Karpas-422 (cell line): ENCODE results near the gene MOB2. TPM values are rescaled to one million over a fixed set of nuclear protein-coding genes. Genes with fewer than 3 reads are reported as not detected.

ENCODE experiments used
- DNase-seq: peaks from one replicate; pipeline ENCODE4 v3.0.0-alpha.2; 2015
- H2AFZ ChIP-seq: fragments of 200-600 bp; sonication (generic); 2 replicates; pipeline ENCODE4 v1.6.1; 2014; ENCODE audit warnings: antibody characterized with exemption, low read length, mixed read lengths
- H3K27ac ChIP-seq: fragments of 200-600 bp; sonication (generic); 2 replicates; pipeline ENCODE4 v1.5.1; 2014; ENCODE audit warnings: mild to moderate bottlenecking, low read length, moderate library complexity
- H3K27me3 ChIP-seq: fragments of 200-600 bp; sonication (generic); 2 replicates; pipeline ENCODE4 v1.6.1; 2014; ENCODE audit warnings: low read length, mixed read lengths
- H3K36me3 ChIP-seq: fragments of 200-600 bp; sonication (generic); 2 replicates; pipeline ENCODE4 v1.6.1; 2014; ENCODE audit warnings: low read length, mixed read lengths; ENCODE audit not compliant: insufficient read depth
- H3K4me1 ChIP-seq: fragments of 200-600 bp; sonication (generic); 2 replicates; pipeline ENCODE4 v1.6.1; 2014; ENCODE audit warnings: mild to moderate bottlenecking, low read length, mixed read lengths
- H3K4me2 ChIP-seq: fragments of 200-600 bp; sonication (generic); 2 replicates; pipeline ENCODE4 v1.6.1; 2014; ENCODE audit warnings: low read length, low read depth, mild to moderate bottlenecking; ENCODE audit not compliant: poor library complexity, severe bottlenecking
- H3K4me3 ChIP-seq: fragments of 200-600 bp; sonication (generic); 2 replicates; pipeline ENCODE4 v1.5.1; 2014; ENCODE audit warnings: mild to moderate bottlenecking, antibody characterized with exemption, low read length, mixed read lengths
- H3K79me2 ChIP-seq: fragments of 200-600 bp; sonication (generic); 2 replicates; pipeline ENCODE4 v1.6.1; 2014; ENCODE audit warnings: mild to moderate bottlenecking, low read length, mixed read lengths
- H3K9ac ChIP-seq: fragments of 200-600 bp; sonication (generic); 2 replicates; pipeline ENCODE4 v1.6.0; 2014; ENCODE audit warnings: low read length
- H3K9me2 ChIP-seq: fragments of 200-600 bp; sonication (generic), shearing (Covaris generic); replicated peaks from 2 replicates; pipeline ENCODE4 v1.6.0; 2014; ENCODE audit warnings: mild to moderate bottlenecking, low read length, moderate library complexity; ENCODE audit not compliant: insufficient read depth
- H3K9me3 ChIP-seq: fragments of 300-700, 200-600 bp; sonication (generic); 2 replicates; pipeline ENCODE4 v1.6.1; 2014; ENCODE audit warnings: low read length, mixed read lengths
- H4K20me1 ChIP-seq: fragments of 200-600 bp; sonication (generic); 2 replicates; pipeline ENCODE4 v1.6.1; 2014; ENCODE audit warnings: mild to moderate bottlenecking, antibody characterized with exemption, low read length, low read depth; ENCODE audit not compliant: insufficient read depth
- total RNA-seq: library from RNA; depleted of rRNA; stranded (reverse); fragments of >200 nt; shearing (Covaris generic); gene quantifications from 2 replicates; pipeline ENCODE4 v1.2.3, GENCODE V29; 2014; ENCODE audit warnings: low replicate concordance

The MOB2 gene
- total RNA-seq, 1 experiment from 2014 or later = 8.8 TPM

GRCh38 chr11:1530686-1531448, 44.3 kb upstream of the MOB2 start:
- H3K27me3 ChIP-seq = no peaks in the 10 kb centered on the region
- H3K9me2 ChIP-seq = no peaks in the 10 kb centered on the region
- no peak overlapping the region for H3K4me2 ChIP-seq
- no peak overlapping the region for H2AFZ ChIP-seq
- peaks cover 54% of the 10 kb centered on the region; the same call in 1 of the 2 replicates for H4K20me1 ChIP-seq
- no peak overlapping the region for H3K9ac ChIP-seq
- DNase-seq = no peak
- no peaks in the 10 kb centered on the region for H3K79me2 ChIP-seq
- H3K4me3 ChIP-seq = no peak overlapping the region
- H3K27ac ChIP-seq = no peak overlapping the region
- no peaks in the 10 kb centered on the region for H3K36me3 ChIP-seq
- no peaks in the 10 kb centered on the region for H3K9me3 ChIP-seq
- no peaks in the 10 kb centered on the region for H3K4me1 ChIP-seq

GRCh38 chr11:1529774-1530173, 43.2 kb upstream of the MOB2 start:
- DNase-seq = no peak
- Histone ChIP-seq H3K4me2 (no peak overlapping the region), H2AFZ (no peak overlapping the region), H3K9me3 (no peaks in the 10 kb centered on the region), H3K36me3 (no peaks in the 10 kb centered on the region), H3K79me2 (no peaks in the 10 kb centered on the region), H3K27ac (no peak overlapping the region), H3K27me3 (no peaks in the 10 kb centered on the region), H3K9ac (no peak overlapping the region), H3K4me1 (no peaks in the 10 kb centered on the region), H3K9me2 (no peaks in the 10 kb centered on the region), H3K4me3 (no peak overlapping the region), H4K20me1 (peaks cover 62% of the 10 kb centered on the region; the same call in 1 of the 2 replicates)

GRCh38 chr11:1529286-1529685, 42.7 kb upstream of the MOB2 start:
- Histone ChIP-seq H3K9me2 (no peaks in the 10 kb centered on the region), H3K36me3 (no peaks in the 10 kb centered on the region), H3K4me1 (no peaks in the 10 kb centered on the region), H3K79me2 (no peaks in the 10 kb centered on the region), H3K27me3 (no peaks in the 10 kb centered on the region), H3K4me3 (no peak overlapping the region), H3K9ac (no peak overlapping the region), H4K20me1 (peaks cover 62% of the 10 kb centered on the region; the same call in 1 of the 2 replicates), H3K27ac (no peak overlapping the region), H3K4me2 (no peak overlapping the region), H2AFZ (no peak overlapping the region), H3K9me3 (no peaks in the 10 kb centered on the region)
- DNase-seq = no peak

GRCh38 chr11:1528710-1529109, 42.1 kb upstream of the MOB2 start:
- no peak overlapping the region for H2AFZ ChIP-seq
- H3K36me3 ChIP-seq = no peaks in the 10 kb centered on the region
- no peak overlapping the region for H3K27ac ChIP-seq
- H3K9me3 ChIP-seq = no peaks in the 10 kb centered on the region
- peaks cover 67% of the 10 kb centered on the region for H4K20me1 ChIP-seq
- no peaks in the 10 kb centered on the region for H3K27me3 ChIP-seq
- no peaks in the 10 kb centered on the region for H3K9me2 ChIP-seq
- no peak for DNase-seq
- H3K4me2 ChIP-seq = no peak overlapping the region
- H3K79me2 ChIP-seq = no peaks in the 10 kb centered on the region
- no peaks in the 10 kb centered on the region for H3K4me1 ChIP-seq
- H3K4me3 ChIP-seq = no peak overlapping the region
- no peak overlapping the region for H3K9ac ChIP-seq

GRCh38 chr11:1526785-1527184, 40.2 kb upstream of the MOB2 start:
- no peak overlapping the region for H3K4me3 ChIP-seq
- H2AFZ ChIP-seq = no peak overlapping the region
- no peak overlapping the region for H3K27ac ChIP-seq
- no peaks in the 10 kb centered on the region for H3K4me1 ChIP-seq
- no peaks in the 10 kb centered on the region for H3K27me3 ChIP-seq
- H3K36me3 ChIP-seq = no peaks in the 10 kb centered on the region
- no peaks in the 10 kb centered on the region for H3K9me2 ChIP-seq
- no peak overlapping the region for H3K9ac ChIP-seq
- no peaks in the 10 kb centered on the region for H3K9me3 ChIP-seq
- no peak overlapping the region for H3K4me2 ChIP-seq
- DNase-seq = no peak
- H4K20me1 ChIP-seq = peaks cover 69% of the 10 kb centered on the region
- no peaks in the 10 kb centered on the region for H3K79me2 ChIP-seq

GRCh38 chr11:1523779-1524178, 37.2 kb upstream of the MOB2 start:
- no peaks in the 10 kb centered on the region for H3K9me3 ChIP-seq
- H3K9ac ChIP-seq = no peak overlapping the region
- H2AFZ ChIP-seq = no peak overlapping the region
- H4K20me1 ChIP-seq = peaks cover 75% of the 10 kb centered on the region
- no peak overlapping the region for H3K4me2 ChIP-seq
- no peak for DNase-seq
- H3K4me1 ChIP-seq = no peaks in the 10 kb centered on the region
- no peak overlapping the region for H3K4me3 ChIP-seq
- no peaks in the 10 kb centered on the region for H3K27me3 ChIP-seq
- no peaks in the 10 kb centered on the region for H3K9me2 ChIP-seq
- no peak overlapping the region for H3K27ac ChIP-seq
- no peaks in the 10 kb centered on the region for H3K79me2 ChIP-seq
- no peaks in the 10 kb centered on the region for H3K36me3 ChIP-seq

- Histone ChIP-seq H4K20me1 (peaks cover 76% of the 10 kb centered on the region), H3K9ac (no peak overlapping the region), H3K79me2 (no peaks in the 10 kb centered on the region), H2AFZ (no peak overlapping the region), H3K27ac (no peak overlapping the region), H3K4me1 (no peaks in the 10 kb centered on the region), H3K9me2 (no peaks in the 10 kb centered on the region), H3K4me3 (no peak overlapping the region), H3K4me2 (no peak overlapping the region), H3K36me3 (no peaks in the 10 kb centered on the region), H3K9me3 (no peaks in the 10 kb centered on the region), H3K27me3 (no peaks in the 10 kb centered on the region)
- DNase-seq = no peak
Measured at GRCh38 chr11:1523077-1523476, 36.5 kb upstream of the MOB2 start.

GRCh38 chr11:1522081-1522424, 35.5 kb upstream of the MOB2 start:
- Histone ChIP-seq H3K27ac (no peak overlapping the region), H3K27me3 (no peaks in the 10 kb centered on the region), H3K4me3 (no peak overlapping the region), H3K9ac (no peak overlapping the region), H3K36me3 (no peaks in the 10 kb centered on the region), H3K9me2 (no peaks in the 10 kb centered on the region), H3K9me3 (no peaks in the 10 kb centered on the region), H3K4me2 (no peak overlapping the region), H3K4me1 (no peaks in the 10 kb centered on the region), H4K20me1 (peaks cover 79% of the 10 kb centered on the region), H2AFZ (no peak overlapping the region), H3K79me2 (no peaks in the 10 kb centered on the region)
- DNase-seq = no peak
